ENCODE measurements around the gene MAFB. TPM values are rescaled to one million over a fixed set of nuclear protein-coding genes. Genes with fewer than 3 reads are reported as not detected.

The MAFB gene
- total and polyA plus RNA-seq, 4 donors: 7.7 to 161 (median 41.3) TPM

- H3K27ac ChIP-seq (ENCODE audit: low read depth in 1 of 2, low read length in 1 of 2): peak overlapping the region; percentile 92 to 98
- peak; percentile 85 for TF ChIP-seq CTCF (IDR thresholded peaks at IDR 0.05; ENCODE audit: control extremely low read depth, extremely low read depth)
- DNase-seq (peak; percentile 93 to 96 (median 96)), ATAC-seq (ENCODE audit: insufficient read depth, low FRiP score) (peak; percentile 76)
- peak overlapping the region; percentile 55 to 81 for H3K9ac ChIP-seq (ENCODE audit: insufficient read depth in 1 of 2, low read length in 2 of 2)
- 1 to 3% methylated on average over 78 to 84 of the region's 84 CpGs for WGBS, 2 donors
- peaks cover 0 to 3% (median under 1%) of the 10 kb centered on the region in 4 donors for H3K36me3 ChIP-seq (ENCODE audit: control insufficient read depth in 4 of 4, insufficient read depth in 4 of 4, low read length in 4 of 4)
- H3K4me1 ChIP-seq (ENCODE audit: control insufficient read depth in 5 of 5, insufficient read depth in 5 of 5, low read length in 5 of 5): peaks cover 0 to 25% (median 15%) of the 10 kb centered on the region in 5 donors
- peaks cover 0 to 4% (median 0%) of the 10 kb centered on the region in 4 donors for H3K9me3 ChIP-seq (ENCODE audit: control insufficient read depth in 4 of 4, insufficient read depth in 3 of 4, low read length in 3 of 4)
- H3K27me3 ChIP-seq (ENCODE audit: control insufficient read depth in 3 of 3, insufficient read depth in 3 of 3, low read length in 2 of 3): peaks cover 3 to 61% (median 50%) of the 10 kb centered on the region in 3 donors
- H3K4me3 ChIP-seq: peak overlapping the region; percentile 37
These were observed 1.2 kb upstream of the MAFB start for GRCh38 chr20:40689943-40690835.

GRCh38 chr20:40688129-40689099 is 622 bp downstream of the MAFB start:
- TF ChIP-seq CTCF (IDR thresholded peaks at IDR 0.05; ENCODE audit: control extremely low read depth, extremely low read depth): no peak
- ATAC-seq (ENCODE audit: insufficient read depth, low FRiP score): no peak
- H3K36me3 ChIP-seq (ENCODE audit: control insufficient read depth in 4 of 4, insufficient read depth in 4 of 4, low read length in 4 of 4): peaks cover 0 to 6% (median 2%) of the 10 kb centered on the region in 4 donors
- H3K4me1 ChIP-seq (ENCODE audit: control insufficient read depth in 5 of 5, insufficient read depth in 5 of 5, low read length in 5 of 5): peaks cover 0 to 34% (median 15%) of the 10 kb centered on the region in 5 donors
- peak overlapping the region; percentile 78 to 98 for H3K27ac ChIP-seq (ENCODE audit: low read depth in 1 of 2, low read length in 1 of 2)
- WGBS, 2 donors: 2 to 3% methylated on average over 112 to 120 of the region's 120 CpGs
- H3K4me3 ChIP-seq: peak overlapping the region; percentile 57
- H3K9me3 ChIP-seq (ENCODE audit: control insufficient read depth in 4 of 4, insufficient read depth in 3 of 4, low read length in 3 of 4): peaks cover 0 to 3% (median 0%) of the 10 kb centered on the region in 4 donors
- peaks cover 3 to 59% (median 46%) of the 10 kb centered on the region in 3 donors for H3K27me3 ChIP-seq (ENCODE audit: control insufficient read depth in 3 of 3, insufficient read depth in 3 of 3, low read length in 2 of 3)
- no peak overlapping the region for H3K9ac ChIP-seq (ENCODE audit: insufficient read depth in 1 of 2, low read length in 2 of 2)
- peak in 1 of 3 donors; percentile 23 for DNase-seq

- WGBS, 2 donors: 2% methylated on average over 56 to 62 of the region's 62 CpGs
- peaks cover 0 to 40% (median 10%) of the 10 kb centered on the region in 5 donors for H3K4me1 ChIP-seq (ENCODE audit: control insufficient read depth in 5 of 5, insufficient read depth in 5 of 5, low read length in 5 of 5)
- peaks cover 3 to 51% (median 38%) of the 10 kb centered on the region in 3 donors for H3K27me3 ChIP-seq (ENCODE audit: control insufficient read depth in 3 of 3, insufficient read depth in 3 of 3, low read length in 2 of 3)
- peak overlapping the region in 1 of 2 donors; percentile 98 for H3K27ac ChIP-seq (ENCODE audit: low read depth in 1 of 2, low read length in 1 of 2)
- no peak for TF ChIP-seq CTCF (IDR thresholded peaks at IDR 0.05; ENCODE audit: control extremely low read depth, extremely low read depth)
- H3K4me3 ChIP-seq: peak overlapping the region; percentile 57
- peaks cover 0 to 3% (median 0%) of the 10 kb centered on the region in 4 donors for H3K9me3 ChIP-seq (ENCODE audit: control insufficient read depth in 4 of 4, insufficient read depth in 3 of 4, low read length in 3 of 4)
- H3K9ac ChIP-seq (ENCODE audit: insufficient read depth in 1 of 2, low read length in 2 of 2): peak overlapping the region in 1 of 2 donors; percentile 71
- H3K36me3 ChIP-seq (ENCODE audit: control insufficient read depth in 4 of 4, insufficient read depth in 4 of 4, low read length in 4 of 4): peaks cover 0 to 6% (median 2%) of the 10 kb centered on the region in 4 donors
- ATAC-seq (ENCODE audit: insufficient read depth, low FRiP score): peak; percentile 2
- DNase-seq: peak; percentile 74 to 83 (median 80)
These were observed 1.5 kb downstream of the MAFB start for GRCh38 chr20:40687384-40688128.
